Calu3 (cell line): ENCODE measurements around the gene EPHB6. TPM values are rescaled to one million over a fixed set of nuclear protein-coding genes. Genes with fewer than 3 reads are reported as not detected.

Experiments
- BruUV-seq: library from RNA; stranded (reverse); fragments of 400-500 nt; replicated peaks from 2 replicates; lab custom pipeline; 2021; lab: Mats Ljungman, UMichigan
- CTCF ChIA-PET: fragments of 300-600 bp; sonication (Branson Sonifier 250); formaldehyde crosslinking; loops from one replicate; lab custom pipeline; 2022; ENCODE audit warnings: antibody characterized with exemption; lab: Charles Lee
- DNase-seq: peaks from one replicate; pipeline ENCODE4 v3.0.0; 2022
- H3K27ac Mint-ChIP-seq: one replicate; pipeline ENCODE4 v1.8.0; 2022; ENCODE audit warnings: mixed read lengths; ENCODE audit not compliant: unreplicated experiment
- H3K27me3 Mint-ChIP-seq: one replicate; pipeline ENCODE4 v1.8.0; 2022; ENCODE audit warnings: mixed read lengths; ENCODE audit not compliant: unreplicated experiment
- H3K36me3 Mint-ChIP-seq: one replicate; pipeline ENCODE4 v1.8.0; 2022; ENCODE audit warnings: mild to moderate bottlenecking, moderate library complexity, mixed read lengths; ENCODE audit not compliant: insufficient read depth, unreplicated experiment
- H3K4me1 Mint-ChIP-seq: one replicate; pipeline ENCODE4 v1.8.0; 2022; ENCODE audit warnings: mild to moderate bottlenecking, low read depth, mixed read lengths; ENCODE audit not compliant: unreplicated experiment
- H3K4me3 Mint-ChIP-seq: one replicate; pipeline ENCODE4 v1.8.0; 2022; ENCODE audit warnings: mild to moderate bottlenecking, low read depth, moderate library complexity, mixed read lengths; ENCODE audit not compliant: unreplicated experiment
- H3K9me3 Mint-ChIP-seq: one replicate; pipeline ENCODE4 v1.8.0; 2022; ENCODE audit warnings: low read depth, mixed read lengths; ENCODE audit not compliant: unreplicated experiment
- CTCF ChIP-seq: fragments of 200-600 bp; IDR thresholded peaks from one replicate; pipeline ENCODE4 v1.8.0; 2022; ENCODE audit warnings: antibody characterized with exemption; ENCODE audit not compliant: unreplicated experiment
- intact Hi-C: fragments of 100-400 bp; cut with micrococcal nuclease; formaldehyde crosslinking; loops from one replicate; pipeline ENCODE4 v1.10.0; 2022; ENCODE audit not compliant: unreplicated experiment
- total RNA-seq: library from RNA; stranded (reverse); gene quantifications from 2 replicates; pipeline ENCODE4 v1.2.3, GENCODE V29; 2022

EPHB6 gene
- total RNA-seq, 1 experiment from 2014 or later: 3.0 TPM

- CTCF ChIA-PET: no interaction called here
- H3K9me3 Mint-ChIP-seq: no peaks in the 10 kb centered on the region
- peak overlapping the region; percentile 17 for H3K4me3 Mint-ChIP-seq
- no peaks in the 10 kb centered on the region for H3K27me3 Mint-ChIP-seq
- H3K27ac Mint-ChIP-seq: peak overlapping the region; percentile 58
- TF ChIP-seq CTCF: no peak
- BruUV-seq: no TSS peak
- intact Hi-C loops: no loop called here
- DNase-seq: no peak
- peaks cover 43% of the 10 kb centered on the region for H3K4me1 Mint-ChIP-seq
- peaks cover 6% of the 10 kb centered on the region for H3K36me3 Mint-ChIP-seq
Measured at GRCh38 chr7:142908290-142908689, 53.4 kb downstream of the EPHB6 start.

- H3K36me3 Mint-ChIP-seq: peaks cover 6% of the 10 kb centered on the region
- intact Hi-C loops: no loop called here
- no peaks in the 10 kb centered on the region for H3K9me3 Mint-ChIP-seq
- H3K27ac Mint-ChIP-seq: peak overlapping the region; percentile 58
- DNase-seq: peak; percentile 34
- H3K4me1 Mint-ChIP-seq: peaks cover 52% of the 10 kb centered on the region
- no peak for TF ChIP-seq CTCF
- CTCF ChIA-PET: interaction anchor here (0.6 to 1.6 kb wide), 6 partner anchors 9 to 306 kb away, joined by 3 to 7 read pairs (median 4); no protein-coding TSS in a partner anchor
- BruUV-seq: no TSS peak
- H3K27me3 Mint-ChIP-seq: no peaks in the 10 kb centered on the region
- peak overlapping the region; percentile 17 for H3K4me3 Mint-ChIP-seq
Measured at GRCh38 chr7:142908921-142909890, 54.3 kb downstream of the EPHB6 start.

- H3K4me3 Mint-ChIP-seq: no peak overlapping the region
- CTCF ChIA-PET: interaction anchor here (0.5 to 1.6 kb wide), 12 partner anchors 11 to 305 kb away, joined by 3 to 7 read pairs (median 3); no protein-coding TSS in a partner anchor
- DNase-seq: no peak
- H3K4me1 Mint-ChIP-seq: peaks cover 56% of the 10 kb centered on the region
- H3K36me3 Mint-ChIP-seq: peaks cover 6% of the 10 kb centered on the region
- no peaks in the 10 kb centered on the region for H3K9me3 Mint-ChIP-seq
- H3K27ac Mint-ChIP-seq: peak overlapping the region; percentile 58
- H3K27me3 Mint-ChIP-seq: no peaks in the 10 kb centered on the region
- intact Hi-C loops: no loop called here
- TF ChIP-seq CTCF: no peak
- no TSS peak for BruUV-seq
Measured at GRCh38 chr7:142910031-142910433, 55.2 kb downstream of the EPHB6 start.

GRCh38 chr7:142910481-142910880, 55.6 kb downstream of the EPHB6 start:
- H3K9me3 Mint-ChIP-seq: no peaks in the 10 kb centered on the region
- H3K36me3 Mint-ChIP-seq: peaks cover 6% of the 10 kb centered on the region
- intact Hi-C loops: no loop called here
- no peak overlapping the region for H3K4me3 Mint-ChIP-seq
- peak overlapping the region; percentile 58 for H3K27ac Mint-ChIP-seq
- no peak for DNase-seq
- no TSS peak for BruUV-seq
- no peak for TF ChIP-seq CTCF
- CTCF ChIA-PET: interaction anchor here (0.5 to 1.6 kb wide), 11 partner anchors 11 to 305 kb away, joined by 3 to 7 read pairs (median 3); no protein-coding TSS in a partner anchor
- peaks cover 56% of the 10 kb centered on the region for H3K4me1 Mint-ChIP-seq
- no peaks in the 10 kb centered on the region for H3K27me3 Mint-ChIP-seq
